GM18499 (cell line): ENCODE data around the gene CCDC6.
"Not testable (repeated sequence)": the region's sequence is repeated elsewhere in the genome, so short reads cannot be mapped to it uniquely, and the experiment has no call there.

Experiments used
- ATAC-seq: cut with Tn5 transposase; IDR thresholded peaks from one replicate; pipeline ENCODE4 v1.9.1; 2021; ENCODE audit warnings: moderate number of reproducible peaks; ENCODE audit not compliant: insufficient read depth, unreplicated experiment

The CCDC6 gene

GRCh38 chr10:59779756-59780533 lies 126.4 kb downstream of the CCDC6 start:
- ATAC-seq, result no peak

GRCh38 chr10:59774451-59774850 lies 131.9 kb downstream of the CCDC6 start:
- no peak for ATAC-seq

- no peak for ATAC-seq
Measured at GRCh38 chr10:59773088-59773487, 133.3 kb downstream of the CCDC6 start.

DNA sequence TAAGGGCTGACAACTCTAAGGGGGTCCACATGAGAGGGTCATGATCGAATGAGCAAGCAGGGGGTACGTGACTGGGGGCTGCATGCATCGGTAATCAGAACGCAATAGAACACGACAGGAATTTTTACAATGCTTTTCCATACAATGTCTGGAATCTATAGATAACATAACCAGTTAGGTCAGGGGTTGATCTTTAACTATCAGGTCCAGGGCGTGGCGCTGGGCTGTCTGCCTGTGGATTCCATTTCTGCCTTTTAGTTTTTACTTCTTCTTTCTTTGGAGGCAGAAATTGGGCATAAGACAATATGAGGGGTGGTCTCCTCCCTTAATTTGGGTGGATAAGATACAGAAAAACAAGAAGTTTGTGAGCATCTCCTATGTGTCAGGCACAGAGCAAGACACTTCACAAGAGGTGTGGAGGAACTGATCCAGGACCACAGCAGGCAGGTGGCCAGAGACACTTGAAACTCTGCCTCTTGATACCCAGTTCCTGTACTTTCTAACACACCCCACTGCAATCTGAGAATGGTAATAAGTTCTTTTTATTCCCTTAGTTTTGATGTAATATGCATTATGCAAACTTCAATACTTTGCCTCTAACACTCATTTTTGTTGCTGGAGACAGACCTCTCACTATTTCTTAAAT lies 135.1 kb downstream of the CCDC6 start:
- ATAC-seq, result no peak

DNA sequence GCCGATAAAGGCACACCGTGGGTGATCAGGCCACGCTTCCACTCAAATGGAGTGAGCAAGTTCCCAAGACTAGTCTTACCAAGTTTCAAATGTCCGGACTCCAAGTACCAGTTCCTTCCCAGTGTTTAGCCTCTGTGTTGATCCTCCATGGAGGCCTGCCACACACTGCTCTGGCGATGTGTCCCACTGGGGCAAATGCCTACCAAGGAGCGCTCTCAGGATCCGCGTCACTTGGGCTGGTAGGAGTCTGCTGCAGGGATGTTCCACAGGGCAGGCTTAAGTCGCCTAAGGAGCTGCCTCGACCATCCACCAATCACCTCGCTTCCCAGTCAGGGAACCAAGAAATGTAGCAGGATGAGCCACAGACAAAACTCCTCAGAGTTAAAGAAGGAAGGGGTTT lies 135.7 kb downstream of the CCDC6 start:
- no peak for ATAC-seq

- no peak for ATAC-seq
Measured at GRCh38 chr10:59762505-59762904, 143.9 kb downstream of the CCDC6 start.

- no peak for ATAC-seq
Measured at GRCh38 chr10:59757966-59758365, 148.4 kb downstream of the CCDC6 start.

DNA sequence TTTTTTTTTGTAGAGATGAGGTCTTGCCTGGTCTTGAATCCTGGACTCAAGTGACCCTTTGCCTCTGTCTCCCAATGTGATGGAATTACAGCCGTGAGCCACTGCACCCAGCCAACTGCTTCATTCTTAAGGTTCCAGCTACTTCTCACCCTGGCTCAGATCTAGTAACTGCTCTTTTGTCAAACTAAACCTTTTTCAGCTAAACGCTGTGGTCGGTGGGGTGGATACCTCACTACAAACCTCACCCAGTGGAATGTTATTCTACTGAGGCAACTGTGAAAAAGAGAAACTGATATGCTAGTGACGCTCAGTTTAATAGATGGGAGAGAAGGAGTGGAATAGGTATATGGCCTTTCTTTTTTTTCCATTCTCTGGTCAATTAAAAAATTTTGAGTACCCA lies 151.4 kb downstream of the CCDC6 start:
- ATAC-seq, result no peak

- no peak for ATAC-seq
Measured at GRCh38 chr10:59753267-59753666, 153.1 kb downstream of the CCDC6 start, which contains the start of gene MRLN. MRLN (minus strand) TSS chr10:59753455.

DNA sequence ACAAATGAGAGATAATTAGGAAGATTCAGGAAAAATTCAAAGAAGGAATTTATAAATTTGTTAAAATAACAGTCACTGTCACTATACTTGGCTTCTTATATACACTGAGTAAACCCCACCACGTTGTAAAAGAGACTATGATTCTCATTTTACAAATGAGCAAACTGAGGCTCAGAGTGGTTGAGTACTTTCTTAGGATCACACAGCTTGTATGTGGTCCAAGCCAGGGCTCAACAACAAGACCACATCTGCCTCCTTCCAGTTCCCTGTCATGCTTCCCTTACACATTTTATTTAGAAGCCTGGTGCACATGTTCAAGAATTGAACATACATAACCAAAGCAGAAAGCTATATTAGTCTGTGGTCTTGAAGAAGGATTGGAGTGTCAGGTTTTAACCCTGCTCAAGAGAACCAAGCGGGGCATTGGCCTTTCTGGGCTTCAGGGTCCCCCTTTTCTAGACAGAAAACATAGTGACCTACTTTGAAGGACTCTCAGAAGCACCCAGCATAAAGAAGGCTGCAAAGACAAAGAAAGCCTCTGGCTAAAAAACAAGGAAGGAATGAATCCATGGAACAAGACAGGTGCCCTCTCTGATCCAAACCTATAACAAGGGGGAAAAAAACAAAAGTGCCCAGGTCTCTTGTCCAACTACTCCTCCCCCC lies 153.9 kb downstream of the CCDC6 start:
- no peak for ATAC-seq

GRCh38 chr10:59750155-59750945 lies 156.0 kb downstream of the CCDC6 start:
- ATAC-seq, result no peak

- no peak for ATAC-seq
Measured at GRCh38 chr10:59748834-59749233, 157.5 kb downstream of the CCDC6 start.

- ATAC-seq, result no peak
Measured at GRCh38 chr10:59745163-59745650, 161.1 kb downstream of the CCDC6 start.

GRCh38 chr10:59744762-59745161 lies 161.6 kb downstream of the CCDC6 start:
- not testable (repeated sequence) for ATAC-seq

DNA sequence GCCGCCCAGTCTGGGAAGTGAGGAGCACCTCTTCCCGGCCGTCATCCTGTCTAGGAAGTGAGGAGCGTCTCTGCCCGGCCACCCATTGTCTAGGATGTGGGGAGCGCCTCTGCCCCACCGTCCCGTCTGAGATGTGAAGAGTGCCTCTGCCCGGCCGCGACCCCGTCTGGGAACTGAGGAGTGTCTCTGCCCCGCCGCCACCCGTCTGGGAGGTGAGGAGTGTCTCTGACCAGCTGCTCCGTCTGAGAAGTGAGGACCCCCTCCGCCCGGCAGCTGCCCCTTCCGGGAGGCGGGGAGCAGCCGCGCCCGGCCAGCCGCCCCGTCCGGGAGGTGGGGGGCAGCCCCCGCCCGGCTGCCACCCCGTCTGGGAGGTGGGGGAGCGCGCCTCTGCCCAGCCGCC lies 162.2 kb downstream of the CCDC6 start:
- not testable (repeated sequence) for ATAC-seq

- ATAC-seq, result no peak
Measured at GRCh38 chr10:59741583-59741982, 164.8 kb downstream of the CCDC6 start.

- ATAC-seq, result no peak
Measured at GRCh38 chr10:59741048-59741447, 165.3 kb downstream of the CCDC6 start.
